ENCODE results near the gene SPR.

GRCh38 chr2:72901426-72901825 is 14.2 kb downstream of the SPR start:
- TF ChIP-seq CTCF (IDR thresholded peaks at IDR 0.05) = no peak
- no peak for TF ChIP-seq ZFX (IDR thresholded peaks at IDR 0.05; ENCODE audit: borderline replicate concordance)

All from 22Rv1 (cell line).